EH (cell line): ENCODE measurements around the gene PRR5.

Source experiments
- DNase-seq: peaks from one replicate; pipeline ENCODE4 v3.0.0-alpha.2; 2015; ENCODE audit warnings: low read depth

The PRR5 gene

DNA sequence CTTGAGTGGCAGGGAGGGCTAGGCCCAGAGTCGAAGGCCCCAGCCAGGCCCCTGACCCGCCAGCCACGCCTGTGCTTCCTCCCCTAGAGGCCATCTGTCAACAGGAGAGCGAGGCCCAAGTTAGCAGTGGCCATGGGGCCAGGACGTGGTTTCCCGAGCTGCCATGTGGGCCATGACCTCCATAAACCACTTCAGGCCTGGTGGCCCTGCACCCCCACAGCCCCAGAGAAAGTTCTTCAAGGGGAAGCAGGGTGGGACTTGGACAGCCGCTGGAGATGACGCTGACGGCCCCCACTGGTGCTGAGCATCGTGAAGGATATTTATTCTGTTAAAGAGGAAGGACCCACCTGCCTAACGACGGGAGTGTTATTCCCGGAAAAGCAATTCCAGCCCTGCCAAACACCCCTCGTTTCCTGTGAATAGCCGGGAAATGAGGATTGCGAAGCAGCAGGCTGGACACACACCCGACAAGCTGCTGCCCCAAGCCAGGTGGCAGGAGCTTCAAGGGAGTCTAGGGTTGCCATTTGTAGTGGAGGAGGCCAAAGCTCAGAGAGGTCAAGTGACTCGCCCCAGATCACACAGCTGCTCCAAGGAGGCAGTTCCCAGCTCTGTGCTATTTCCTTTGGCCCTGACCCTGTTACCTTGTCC is 12.8 kb downstream of the PRR5 start:
- DNase-seq, result no peak

DNA sequence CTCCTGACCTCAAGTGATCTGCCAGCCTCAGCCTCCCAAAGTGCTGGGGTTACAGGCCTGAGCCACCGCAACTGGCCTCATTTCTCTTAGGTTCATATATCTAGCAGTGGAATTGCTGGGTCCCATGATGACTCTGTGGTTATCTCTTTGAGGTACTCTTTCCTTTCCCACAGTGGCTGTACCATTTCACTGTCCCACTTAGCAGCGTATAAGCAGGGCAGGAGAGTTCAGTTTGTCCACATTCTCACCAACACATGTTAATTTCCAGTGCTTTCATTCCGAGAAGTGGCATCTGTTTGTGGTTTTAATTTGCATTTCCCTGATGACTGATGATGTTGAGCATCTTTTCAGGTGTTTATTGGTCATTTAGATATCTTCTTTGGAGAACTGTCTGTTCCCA is 16.4 kb downstream of the PRR5 start:
- no peak for DNase-seq

DNA sequence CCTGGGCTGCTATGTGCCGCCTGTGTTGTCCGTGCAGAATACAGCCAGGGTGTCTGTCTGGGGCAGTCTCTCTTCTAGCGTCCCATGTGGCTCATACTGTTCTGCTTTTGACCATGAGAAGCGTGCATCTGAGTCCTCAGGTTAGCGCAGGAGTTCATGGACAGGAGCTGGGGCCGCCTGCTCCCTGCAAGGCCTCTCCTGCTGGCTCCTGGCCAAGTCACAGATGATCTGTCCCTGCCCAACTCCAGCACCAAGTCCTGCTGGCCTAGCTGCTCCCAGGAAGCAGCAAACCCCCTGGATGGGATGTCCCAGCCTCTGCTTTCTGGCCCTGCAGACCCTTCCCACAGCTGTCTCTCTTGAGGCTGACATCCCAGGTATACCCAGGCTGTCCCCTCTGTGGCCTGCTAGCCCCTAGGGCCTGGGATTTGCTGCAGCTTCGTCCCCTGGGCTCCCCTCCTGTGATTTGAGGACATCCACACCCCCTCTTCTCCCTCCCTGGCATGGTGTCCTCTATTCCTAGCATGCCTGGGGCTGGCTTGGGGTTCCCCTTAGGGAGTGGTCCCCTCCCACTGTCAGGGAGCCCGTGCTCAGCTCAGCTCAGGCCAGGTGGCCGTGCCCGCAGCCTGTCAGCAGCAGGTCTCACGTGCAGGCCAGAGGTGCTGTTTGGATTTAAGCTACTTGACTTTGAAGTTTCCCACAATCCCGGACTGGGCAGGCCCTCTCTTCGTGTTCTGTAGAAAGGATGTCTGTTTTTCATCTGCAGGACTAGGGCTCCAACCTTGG is 17.8 kb downstream of the PRR5 start:
- DNase-seq, result no peak

DNA sequence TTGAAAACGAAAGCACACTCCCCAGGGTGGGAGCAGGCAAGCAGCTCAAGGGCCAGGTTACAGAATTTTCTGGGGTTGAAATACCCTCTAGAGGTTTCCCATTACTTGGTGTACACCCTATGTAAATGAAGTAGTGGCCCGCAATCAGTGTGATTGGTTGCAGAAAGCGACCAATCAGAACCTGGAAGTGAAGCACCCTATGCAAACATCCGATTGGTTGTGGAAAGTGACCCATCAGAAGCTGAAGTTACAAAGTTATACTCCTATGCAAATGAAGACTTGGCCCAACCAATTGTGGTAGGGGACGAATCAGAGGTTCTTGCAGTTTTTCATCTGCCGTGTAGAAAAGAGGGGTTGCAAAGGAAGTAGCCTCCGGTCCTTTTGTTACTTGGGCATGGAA is 19.2 kb downstream of the PRR5 start:
- no peak for DNase-seq

DNA sequence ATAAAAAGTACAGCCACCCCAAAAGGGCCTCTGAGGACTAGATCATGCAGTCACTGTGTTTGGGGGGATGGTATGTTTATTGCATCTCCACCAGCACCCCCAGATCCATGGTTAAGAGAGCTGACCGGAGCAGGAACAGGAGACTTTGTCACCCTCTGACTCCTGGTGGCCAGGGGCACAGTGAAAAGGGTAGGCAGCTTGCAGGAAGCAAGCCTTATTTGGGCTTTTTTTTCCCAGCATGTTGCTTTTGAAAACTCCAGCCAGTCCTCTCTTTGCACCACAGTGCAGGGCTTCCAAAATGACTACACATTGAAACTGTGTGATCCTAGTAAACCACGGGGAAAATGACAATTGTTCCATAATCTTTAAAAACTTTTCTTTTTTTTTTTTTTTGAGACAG is 20.6 kb downstream of the PRR5 start:
- no peak for DNase-seq

DNA sequence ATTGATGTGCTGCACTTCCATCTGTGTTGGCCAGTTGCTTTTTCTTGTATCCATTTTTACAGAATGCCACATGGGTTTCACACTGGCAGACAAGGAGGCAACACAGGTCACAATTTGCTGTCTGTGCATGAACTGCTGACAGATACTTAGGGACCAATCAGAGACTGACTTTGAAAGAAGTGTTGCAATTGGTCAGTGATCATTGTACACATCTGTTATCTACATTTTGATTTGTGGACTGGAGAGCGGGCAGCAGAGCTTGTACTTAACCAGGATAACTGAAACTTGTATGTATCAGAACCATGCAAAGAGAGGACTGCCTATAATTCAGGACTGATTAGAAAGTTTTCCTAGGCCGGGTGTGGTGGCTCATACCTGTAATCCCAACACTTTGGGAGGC is 21.8 kb downstream of the PRR5 start:
- DNase-seq, result peak; percentile 58

DNA sequence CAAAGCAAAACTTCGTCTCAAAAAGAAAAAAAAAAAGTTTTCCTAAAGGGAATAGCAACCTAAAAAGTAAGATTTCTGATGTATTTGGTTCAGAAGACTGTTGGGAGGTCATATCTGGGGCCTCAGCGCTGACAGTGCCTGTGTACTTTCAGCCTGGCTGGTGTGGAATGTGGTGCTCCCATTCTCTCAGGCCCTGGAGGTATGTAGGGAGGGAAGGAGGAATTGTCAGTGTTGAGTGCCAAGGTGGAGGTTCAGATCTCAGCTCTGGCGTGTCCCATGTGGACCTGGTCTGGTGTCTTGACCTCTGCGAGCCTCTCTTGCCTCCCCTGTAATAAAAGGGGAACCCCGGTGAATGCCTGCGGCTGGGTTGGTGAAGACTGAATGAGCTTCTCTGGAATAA is 22.4 kb downstream of the PRR5 start:
- DNase-seq, result no peak

DNA sequence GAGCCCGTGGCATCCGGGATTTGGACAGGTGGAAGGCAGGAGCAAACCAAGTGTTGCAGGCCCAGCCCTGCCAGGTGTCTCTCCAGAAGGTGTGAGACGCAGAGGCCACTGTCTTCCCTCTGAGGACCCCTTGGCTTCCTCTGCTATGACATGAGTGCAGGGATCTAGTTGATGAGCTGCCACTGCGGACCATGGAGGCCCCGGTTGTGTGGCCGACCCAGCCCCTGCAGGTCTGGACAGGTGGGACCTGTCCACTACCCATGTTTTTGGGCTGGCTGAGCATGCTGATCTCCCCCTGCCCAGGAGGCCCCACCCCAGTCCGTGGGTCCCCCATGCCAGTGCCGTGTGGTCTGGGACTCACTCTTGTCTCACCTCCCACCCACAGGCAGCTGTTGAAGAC is 22.9 kb downstream of the PRR5 start:
- no peak for DNase-seq

DNA sequence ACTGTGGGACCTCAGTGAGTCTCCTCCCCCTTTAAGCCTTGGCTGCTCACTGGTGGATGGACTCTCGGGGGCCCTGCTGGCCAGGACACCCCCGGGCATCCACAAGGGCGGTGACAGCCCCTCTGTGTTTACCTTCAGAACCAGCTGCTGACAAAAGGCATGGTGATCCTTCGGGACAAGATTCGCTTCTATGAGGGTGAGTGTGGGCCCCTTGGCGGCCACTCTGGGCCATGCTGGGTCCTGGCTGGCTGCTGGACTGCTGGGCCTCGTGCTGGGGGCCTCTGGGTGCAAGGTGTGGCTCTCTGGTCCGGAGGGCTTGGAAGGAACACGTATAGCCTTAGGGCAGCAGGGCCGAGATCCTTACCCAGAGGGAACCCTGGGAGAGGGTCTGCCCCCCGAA is 24.4 kb downstream of the PRR5 start:
- no peak for DNase-seq

DNA sequence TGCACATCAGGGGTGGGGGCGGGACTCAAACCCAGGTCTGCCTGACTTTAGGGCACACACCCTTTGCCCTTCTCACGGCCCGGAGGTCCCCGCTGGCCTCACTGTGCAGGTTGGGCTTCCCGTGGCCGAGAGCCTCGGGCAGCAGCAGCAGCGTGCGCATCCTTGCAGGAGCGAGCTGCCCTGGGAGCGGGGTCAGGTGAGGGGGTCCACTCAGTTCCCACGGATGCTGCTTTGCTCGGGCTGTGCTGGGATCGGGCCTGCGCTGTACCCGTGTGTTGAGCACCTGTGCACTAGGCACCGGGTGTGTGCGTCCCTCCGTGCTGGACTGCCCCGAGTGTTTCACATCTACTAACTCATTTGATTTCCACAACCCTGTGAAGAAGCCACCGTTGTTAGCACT is 25.1 kb downstream of the PRR5 start:
- no peak for DNase-seq

DNA sequence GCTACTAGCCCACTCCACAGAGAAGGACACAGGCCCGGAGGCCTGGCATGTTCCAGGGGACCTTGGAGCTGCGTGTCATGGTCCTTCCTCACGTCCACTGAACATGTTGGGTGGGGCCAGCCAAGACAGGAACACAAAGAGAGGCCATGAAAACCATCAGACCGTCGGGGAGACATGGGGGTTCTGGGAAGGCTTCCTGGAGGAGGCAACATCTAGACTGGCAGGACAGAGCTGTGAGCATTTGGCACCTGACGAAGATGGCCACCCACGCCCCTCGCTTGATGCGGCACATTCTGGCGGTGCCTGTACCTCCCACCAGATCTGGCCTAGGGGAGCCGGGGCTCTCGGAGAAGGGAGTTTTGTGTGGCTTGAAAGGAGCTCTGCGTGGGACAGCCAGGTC is 25.7 kb downstream of the PRR5 start:
- DNase-seq, result no peak

DNA sequence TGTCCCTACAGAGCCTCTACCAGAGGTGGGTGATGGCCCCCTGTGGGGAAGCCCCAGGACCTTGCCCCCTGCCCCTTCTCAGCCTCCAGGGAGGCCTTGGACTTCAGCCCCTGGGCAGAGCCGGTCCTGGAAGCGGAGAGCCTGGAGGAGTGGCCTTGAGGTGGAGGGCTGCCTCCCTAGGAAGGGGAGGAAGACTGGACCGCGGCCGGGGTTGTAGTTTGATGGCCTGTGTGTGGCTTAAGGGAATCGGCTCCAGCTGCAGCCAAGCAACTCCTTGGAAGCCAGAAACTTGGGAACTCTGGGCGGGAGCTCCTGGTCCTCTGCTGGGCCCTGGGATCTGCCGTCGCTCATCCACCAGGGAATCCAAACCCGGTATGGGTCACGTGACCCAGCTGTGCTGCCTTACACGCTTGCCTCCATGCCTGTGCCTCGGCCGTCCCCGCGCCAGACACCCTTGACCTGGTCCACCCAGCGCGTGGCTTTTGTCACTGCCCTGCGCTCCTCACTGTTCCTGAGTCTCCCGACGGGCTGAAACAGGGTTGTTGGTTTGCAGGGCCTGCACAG is 26.8 kb downstream of the PRR5 start:
- DNase-seq, result no peak

DNA sequence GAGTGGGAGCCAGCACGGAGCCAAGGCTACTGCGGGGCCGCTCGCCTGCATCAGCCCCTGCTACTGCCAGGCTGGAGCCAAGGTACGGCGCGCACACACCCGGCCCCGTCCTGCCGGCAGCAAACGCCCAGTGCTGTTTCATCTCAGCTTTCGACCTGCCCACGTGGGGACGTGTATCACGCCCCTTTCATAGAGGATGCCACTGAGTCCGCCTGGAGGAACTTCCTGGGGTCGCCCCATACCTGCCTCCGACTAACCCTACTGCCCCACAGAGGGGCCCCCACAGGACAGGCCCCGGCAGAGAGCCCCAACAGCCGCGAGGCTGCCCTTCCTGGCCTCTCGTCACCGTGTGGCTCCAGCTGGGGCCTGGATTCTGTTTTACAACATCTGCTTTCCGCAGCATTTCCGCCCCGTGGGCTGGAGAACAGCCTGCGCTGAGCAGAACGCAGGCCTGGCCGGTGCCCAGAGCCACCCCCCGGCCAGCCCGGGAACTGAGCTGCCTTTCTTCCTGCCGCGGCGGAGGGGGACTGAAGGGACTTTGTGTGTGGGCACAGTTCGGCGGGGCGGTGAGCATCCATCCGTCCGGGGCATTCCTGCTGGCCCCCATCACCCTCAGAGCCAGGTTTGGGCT is 27.5 kb downstream of the PRR5 start:
- DNase-seq, result peak; percentile 74

DNA sequence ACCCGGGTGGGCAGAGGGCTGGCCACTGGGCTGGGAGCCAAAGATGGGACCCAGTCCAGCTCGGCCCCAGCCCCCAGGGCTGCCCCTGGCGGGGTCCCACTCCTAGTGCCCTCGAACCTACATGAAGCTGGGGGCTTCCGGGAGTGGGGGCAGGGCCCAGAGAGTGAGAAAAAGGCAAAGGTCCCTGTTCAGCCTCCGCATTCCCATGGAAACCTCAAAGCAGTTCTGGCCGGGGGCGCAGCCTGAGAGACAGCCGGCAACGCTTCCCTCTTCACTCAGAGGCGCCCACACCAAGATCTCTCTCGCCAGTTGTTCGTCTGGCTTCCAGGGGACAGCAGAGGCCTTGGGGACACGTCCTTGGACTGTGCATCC is 28.0 kb downstream of the PRR5 start:
- no peak for DNase-seq

DNA sequence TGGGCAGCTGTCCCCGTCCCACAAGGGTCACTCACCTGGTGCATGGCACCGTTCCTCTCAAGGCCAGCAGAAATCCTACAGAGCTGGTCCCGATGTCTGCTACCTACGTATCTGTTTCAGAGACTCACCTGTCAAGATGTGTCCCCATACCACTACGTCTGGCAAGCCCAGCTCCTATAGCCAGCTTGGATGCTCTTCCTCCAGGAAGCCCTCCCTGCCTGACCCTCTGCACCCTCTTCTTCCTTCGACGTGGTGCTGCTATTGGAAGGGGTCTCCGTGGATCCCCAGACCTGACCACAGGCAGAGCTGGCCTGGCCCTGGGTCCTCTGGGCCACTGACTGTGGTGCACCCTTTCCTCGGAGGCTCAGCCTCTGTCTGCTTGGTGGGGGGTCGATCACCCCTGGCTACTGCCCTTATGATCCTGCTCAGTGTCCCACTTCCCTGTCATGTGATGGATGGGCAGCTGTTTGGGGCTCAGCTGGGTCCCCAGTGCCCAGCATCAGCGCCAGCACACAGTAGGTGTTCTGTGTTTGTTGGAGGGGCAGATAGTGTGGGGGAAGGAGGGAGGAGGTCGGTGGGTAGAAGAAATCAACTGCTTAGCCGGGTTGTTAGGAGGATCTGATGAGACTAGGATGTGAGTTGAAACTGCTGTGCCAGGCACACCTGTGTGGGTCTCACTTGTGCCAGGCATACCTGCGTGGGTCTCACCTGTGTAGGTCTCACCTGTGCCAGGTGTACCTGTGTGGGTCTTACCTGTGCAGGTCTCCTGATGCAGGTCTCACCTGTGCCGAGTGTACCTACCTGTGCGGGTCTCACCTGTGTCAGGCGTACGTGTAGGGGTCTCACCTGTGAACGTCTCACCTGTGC is 28.7 kb downstream of the PRR5 start:
- DNase-seq, result peak; percentile 17

DNA sequence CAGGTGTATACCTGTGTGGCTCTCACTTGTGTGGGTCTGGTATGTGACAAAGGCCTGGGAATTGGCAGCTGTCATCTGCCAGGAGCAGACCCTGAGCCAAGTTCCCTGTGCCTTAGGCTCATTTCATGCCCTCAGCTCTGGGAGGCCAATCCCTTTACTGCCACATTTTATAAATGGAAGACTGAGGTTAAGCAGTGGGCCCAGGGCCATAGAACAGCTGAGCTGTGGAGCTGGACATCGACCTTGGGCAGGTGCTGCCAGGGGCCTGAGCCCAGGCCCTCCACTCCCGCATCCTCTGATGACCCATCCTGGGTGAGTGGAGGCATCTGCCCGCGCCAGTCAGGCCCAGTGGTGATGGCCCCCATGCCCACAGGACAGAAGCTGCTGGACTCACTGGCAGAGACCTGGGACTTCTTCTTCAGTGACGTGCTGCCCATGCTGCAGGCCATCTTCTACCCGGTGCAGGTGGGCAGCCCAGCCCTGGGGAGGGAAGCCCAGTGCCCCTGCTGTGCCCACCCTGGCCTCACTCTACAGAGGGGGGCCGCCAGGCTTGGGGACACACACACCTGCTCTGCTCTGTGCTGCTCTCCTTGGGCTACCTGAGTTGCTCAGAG is 29.5 kb downstream of the PRR5 start:
- DNase-seq, result no peak

DNA sequence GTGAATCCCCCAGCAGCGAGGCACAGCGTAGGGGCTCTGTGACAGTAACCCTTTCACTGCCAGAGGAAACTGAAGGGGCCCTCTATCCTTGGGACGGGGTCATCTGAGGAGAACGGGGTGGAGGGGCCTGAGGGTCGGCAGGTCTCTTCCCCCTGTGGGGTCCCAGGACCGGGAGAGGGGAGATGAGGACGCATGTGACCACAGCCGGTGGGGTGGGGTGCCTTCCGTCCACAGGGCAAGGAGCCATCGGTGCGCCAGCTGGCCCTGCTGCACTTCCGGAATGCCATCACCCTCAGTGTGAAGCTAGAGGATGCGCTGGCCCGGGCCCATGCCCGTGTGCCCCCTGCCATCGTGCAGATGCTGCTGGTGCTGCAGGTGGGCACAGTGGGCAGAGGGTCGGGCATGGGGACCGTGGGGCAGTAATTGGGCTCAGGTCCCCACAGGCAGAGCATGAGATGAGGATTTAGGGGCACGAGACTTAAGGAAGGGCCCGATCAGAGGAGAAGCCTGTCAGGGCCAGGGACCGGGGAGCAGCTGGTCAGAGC is 30.1 kb downstream of the PRR5 start:
- no peak for DNase-seq

DNA sequence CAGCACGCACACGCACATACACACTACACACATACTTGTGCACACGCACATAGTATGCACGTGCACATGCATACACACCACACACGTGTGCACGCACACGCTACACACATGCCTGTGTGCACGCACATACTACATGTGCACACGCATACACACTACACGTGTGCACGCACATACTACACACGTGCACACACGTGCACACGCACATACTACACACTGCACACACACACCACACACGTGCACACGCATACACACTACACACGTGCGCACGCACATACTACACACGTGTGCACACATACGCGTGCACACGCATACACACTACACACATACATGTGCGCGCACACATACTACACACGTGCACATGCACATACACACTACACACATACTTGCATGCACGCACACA is 30.7 kb downstream of the PRR5 start:
- no peak for DNase-seq

DNA sequence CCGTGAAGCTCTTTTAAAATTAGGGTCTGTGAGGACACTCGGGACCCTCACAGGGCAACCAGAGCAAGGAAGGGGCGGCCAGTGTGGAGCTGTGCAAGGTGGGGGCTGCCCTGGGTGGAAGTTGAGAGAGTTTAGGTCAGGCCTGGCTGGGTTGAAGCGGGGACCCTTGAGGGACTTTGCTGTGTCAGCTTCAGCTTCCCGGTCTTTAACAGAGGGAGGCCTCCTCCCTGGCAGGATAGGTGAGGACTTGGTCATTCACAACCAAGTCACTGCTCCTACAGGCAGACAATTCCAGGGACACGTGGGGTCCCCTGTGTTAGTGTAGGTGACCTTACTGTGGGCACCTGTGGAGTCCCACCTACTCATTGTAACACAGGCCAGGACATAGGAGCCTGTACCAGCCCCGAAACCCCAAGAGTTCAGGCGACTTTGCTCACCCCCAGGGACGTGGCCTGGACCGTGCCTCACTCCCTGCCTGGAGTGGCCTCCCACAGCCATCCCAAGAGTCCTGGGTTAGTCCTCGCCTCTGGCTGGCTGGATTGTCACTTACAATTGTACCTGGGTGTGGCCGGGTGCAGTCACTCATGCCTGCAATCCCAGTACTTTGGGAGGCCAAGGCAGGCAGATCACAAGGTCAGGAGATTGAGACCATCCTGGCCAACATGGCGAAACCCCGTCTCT is 31.6 kb downstream of the PRR5 start:
- no peak for DNase-seq

DNA sequence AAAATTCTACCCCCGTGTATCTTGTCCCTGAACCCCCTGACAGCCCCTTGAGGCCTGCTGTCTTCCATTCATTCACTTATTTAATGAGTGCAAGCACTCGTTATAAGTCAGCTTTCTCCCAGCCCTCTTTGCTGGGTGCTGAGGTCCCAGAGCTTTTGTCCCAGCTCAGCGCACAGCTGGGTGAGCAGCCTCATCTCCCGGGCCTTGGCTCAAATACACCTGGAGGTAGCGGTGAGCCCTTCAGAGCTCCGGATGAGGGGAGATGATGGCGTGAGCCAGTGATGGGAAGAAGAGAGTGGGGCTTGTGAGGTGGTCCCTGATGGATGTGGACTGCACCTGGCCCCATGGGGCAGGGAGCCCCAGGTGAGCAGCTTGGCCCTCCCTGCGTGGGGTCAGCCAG is 32.3 kb downstream of the PRR5 start:
- no peak for DNase-seq
